SK-N-SH treated with all-trans-retinoic acid at 6 μM for 48 hours (cell line): ENCODE measurements around the gene DPYSL3.

Experiments
- ARNTL ChIP-seq: fragments of 450-650 bp; formaldehyde crosslinking; IDR thresholded peaks from 2 replicates; pipeline ENCODE4 v1.5.0; 2020; ENCODE audit warnings: low read depth, mild to moderate bottlenecking, moderate library complexity, borderline replicate concordance
- GLIS3 ChIP-seq: fragments of 250-450 bp; sonication (Bioruptor Pico); IDR thresholded peaks from 2 replicates; pipeline ENCODE4 v1.5.0; 2020; ENCODE audit warnings: mild to moderate bottlenecking, moderate library complexity
- PATZ1 ChIP-seq: fragments of 250-450 bp; sonication (Bioruptor Pico); IDR thresholded peaks from 2 replicates; pipeline ENCODE4 v1.8.0; 2020; ENCODE audit warnings: mild to moderate bottlenecking, moderate library complexity, borderline replicate concordance
- POU6F1 ChIP-seq: fragments of 250-450 bp; sonication (Bioruptor Pico); IDR thresholded peaks from 2 replicates; pipeline ENCODE4 v1.8.0; 2021; ENCODE audit warnings: low read depth, mild to moderate bottlenecking, moderate library complexity, borderline replicate concordance
- TOX ChIP-seq: fragments of 250-450 bp; sonication (Bioruptor Pico); IDR thresholded peaks from 2 replicates; pipeline ENCODE4 v1.8.0; 2021; ENCODE audit warnings: mild to moderate bottlenecking, moderate library complexity, borderline replicate concordance
- ZC3H10 ChIP-seq: fragments of 250-450 bp; sonication (Bioruptor Pico); IDR thresholded peaks from 2 replicates; pipeline ENCODE4 v1.5.1; 2021; ENCODE audit warnings: mild to moderate bottlenecking, moderate library complexity
- ZFP30 ChIP-seq: fragments of 450-650 bp; formaldehyde crosslinking; IDR thresholded peaks from 2 replicates; pipeline ENCODE4 v1.5.0; 2022; ENCODE audit warnings: mild to moderate bottlenecking, moderate library complexity

DNA sequence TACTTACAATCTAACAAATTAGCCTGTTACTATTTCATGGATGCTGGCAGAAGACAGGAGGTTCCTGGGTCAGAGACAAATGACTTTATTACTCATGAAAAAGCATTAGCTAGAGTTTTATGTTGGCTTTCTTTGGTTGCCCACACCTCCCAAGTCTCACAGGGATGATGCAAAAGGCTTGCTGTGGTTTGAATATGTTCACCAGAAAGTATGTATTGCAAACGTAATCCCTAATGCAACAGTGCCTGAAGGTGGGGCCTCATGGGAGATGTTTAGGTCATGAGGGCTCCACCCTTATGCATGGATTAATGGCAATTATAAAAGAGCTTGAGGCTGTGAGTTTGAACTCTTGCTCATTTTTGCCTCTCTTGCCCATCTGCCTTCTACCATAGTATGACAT lies 28.5 kb downstream of the DPYSL3 start:
- TF ChIP-seq ZC3H10 (CRISPR knock-in tag) = no peak
- no peak for TF ChIP-seq TOX (CRISPR knock-in tag)
- TF ChIP-seq GLIS3 (CRISPR knock-in tag) = no peak
- no peak for TF ChIP-seq ZFP30
- no peak for TF ChIP-seq ARNTL (CRISPR knock-in tag)
- TF ChIP-seq PATZ1 (CRISPR knock-in tag) = no peak
- TF ChIP-seq POU6F1 = no peak
